Testis (tissue), 2 donors: ENCODE measurements around the gene ICAM3.

Source experiments
- CTCF ChIP-seq, 3 experiments: fragments of 450-650 bp in 2 of 3; fragments of 200-600 bp in 1 of 3; sonication (generic) in 1 of 3; IDR thresholded peaks; one replicate each; pipeline ENCODE4 v1.5.1; 2016 to 2019; ENCODE audit warnings: antibody characterized with exemption in 3 of 3, mild to moderate bottlenecking in 2 of 3, moderate library complexity in 1 of 3
- POLR2A ChIP-seq: fragments of 450-650 bp; IDR thresholded peaks from one replicate; pipeline ENCODE4 v1.6.1; 2017; ENCODE audit warnings: antibody characterized with exemption, mild to moderate bottlenecking, moderate library complexity

DNA sequence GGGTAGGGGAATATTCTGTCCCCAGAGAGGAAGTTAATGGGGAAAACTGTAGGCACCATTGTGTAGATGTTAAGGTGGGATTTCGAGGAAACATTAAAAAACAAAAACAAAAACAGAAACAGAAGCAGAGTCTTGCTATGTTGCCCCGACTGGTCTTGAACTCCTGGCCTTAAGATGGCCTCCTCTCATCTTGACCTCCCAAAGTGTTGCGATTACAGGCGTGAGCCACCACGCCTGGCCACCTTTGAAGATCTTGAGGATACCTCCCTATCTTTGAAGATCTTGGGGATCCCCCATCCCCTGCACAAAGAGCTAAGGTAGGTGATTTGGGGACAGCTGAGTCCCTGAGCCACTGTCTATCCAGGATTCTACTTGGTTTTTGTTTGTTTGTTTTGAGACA is 553 bp upstream of the ICAM3 start:
- TF ChIP-seq POLR2A (no peak), CTCF (IDR thresholded peaks at IDR 0.05) (no peak)
